HG03442 (cell line): ENCODE data around the gene CMTM5.
"Not testable (repeated sequence)": the region's sequence is repeated elsewhere in the genome, so short reads cannot be mapped to it uniquely, and the experiment has no call there.

Experiments
- ATAC-seq: cut with Tn5 transposase; IDR thresholded peaks from one replicate; pipeline ENCODE4 v1.9.1; 2021; ENCODE audit warnings: mild to moderate bottlenecking, moderate library complexity; ENCODE audit not compliant: unreplicated experiment

The CMTM5 gene

DNA sequence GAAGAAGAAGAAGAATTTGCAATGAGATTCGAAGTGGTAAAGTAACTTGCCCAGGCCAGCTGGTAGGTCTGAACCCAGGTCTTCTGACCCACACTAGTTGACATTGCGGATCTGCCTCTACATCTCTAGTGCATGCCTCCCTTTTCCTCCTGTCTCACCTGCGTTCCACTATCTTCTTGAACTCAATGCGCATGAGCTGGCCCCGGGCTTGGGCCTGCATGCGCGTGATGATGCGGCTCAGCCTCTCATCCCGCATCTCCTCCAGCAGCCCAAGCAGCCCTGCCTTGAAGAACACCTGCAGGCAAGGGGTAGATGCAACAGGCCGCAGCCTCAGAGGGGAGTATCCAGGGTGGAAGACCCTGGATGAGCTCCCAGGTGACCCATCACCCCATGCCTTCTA, 19.3 kb downstream of the CMTM5 start:
- ATAC-seq, result no peak

DNA sequence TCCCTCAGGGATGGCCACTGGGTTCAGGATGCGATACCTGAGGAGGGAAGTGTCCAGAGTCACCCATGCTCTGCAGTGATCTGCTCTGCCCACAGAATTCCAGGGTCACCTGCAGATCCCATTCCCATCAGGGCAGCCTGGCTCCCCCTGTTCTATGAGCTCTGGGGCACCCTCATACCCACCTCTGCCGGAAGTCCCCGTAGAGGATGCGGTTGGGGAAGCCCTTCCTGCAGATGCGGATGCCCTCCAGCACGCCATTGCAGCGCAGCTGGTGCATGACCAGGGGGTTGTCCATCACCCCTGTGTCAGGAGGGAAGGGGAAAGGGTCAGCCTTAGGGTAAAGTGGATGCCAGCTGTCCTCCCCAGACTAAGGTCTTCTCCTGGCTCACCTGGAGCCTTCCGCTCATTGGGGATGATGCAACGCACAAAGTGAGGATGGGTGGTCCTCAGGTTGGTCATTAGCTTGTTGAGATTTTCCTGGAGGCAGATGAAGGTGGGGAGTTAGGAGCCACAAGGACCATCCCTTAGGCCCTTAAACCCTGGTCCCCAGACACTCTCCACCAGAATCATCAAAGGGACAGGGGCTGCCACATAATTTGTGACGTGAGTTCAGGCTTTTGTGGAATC, 20.0 kb downstream of the CMTM5 start:
- no peak for ATAC-seq

DNA sequence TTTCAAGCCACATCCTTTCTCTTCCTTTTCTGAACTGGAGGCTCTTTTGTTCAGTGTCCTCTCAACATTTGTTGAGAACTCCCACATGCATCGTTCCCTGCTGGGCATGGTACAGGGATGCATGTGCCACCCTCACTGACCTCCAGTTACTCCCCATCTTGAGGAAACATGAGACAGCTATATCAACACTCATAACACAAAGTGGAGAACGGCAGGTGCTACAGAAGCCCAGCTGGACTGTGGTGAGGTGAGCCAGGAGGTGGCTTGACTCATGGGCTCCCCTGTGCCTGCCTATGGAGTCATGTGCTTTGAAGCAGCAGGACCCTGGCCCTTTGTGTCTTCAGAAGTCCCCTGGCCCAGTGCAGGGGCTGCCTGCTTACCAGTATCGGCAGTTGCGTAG, 21.5 kb downstream of the CMTM5 start:
- no peak for ATAC-seq

DNA sequence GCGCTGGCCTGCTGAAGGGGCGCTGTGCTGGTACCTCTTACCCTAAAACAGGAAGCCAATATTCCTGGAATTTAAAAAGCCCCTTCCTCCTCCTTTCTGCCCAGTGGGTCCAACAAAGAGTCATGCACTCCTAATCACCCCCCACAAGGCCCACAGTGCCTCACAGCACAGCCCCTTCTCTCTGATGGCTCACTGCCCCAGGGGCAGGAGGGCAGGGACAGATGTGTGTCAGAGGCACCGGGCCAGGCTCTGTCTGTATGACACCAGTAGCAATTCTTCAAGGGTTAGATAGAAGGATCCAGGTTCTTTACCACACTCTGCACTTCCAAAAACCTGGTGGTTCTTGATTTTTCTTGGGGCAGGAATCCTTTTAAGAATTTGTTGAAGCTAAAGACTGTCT, 22.3 kb downstream of the CMTM5 start:
- no peak for ATAC-seq

DNA sequence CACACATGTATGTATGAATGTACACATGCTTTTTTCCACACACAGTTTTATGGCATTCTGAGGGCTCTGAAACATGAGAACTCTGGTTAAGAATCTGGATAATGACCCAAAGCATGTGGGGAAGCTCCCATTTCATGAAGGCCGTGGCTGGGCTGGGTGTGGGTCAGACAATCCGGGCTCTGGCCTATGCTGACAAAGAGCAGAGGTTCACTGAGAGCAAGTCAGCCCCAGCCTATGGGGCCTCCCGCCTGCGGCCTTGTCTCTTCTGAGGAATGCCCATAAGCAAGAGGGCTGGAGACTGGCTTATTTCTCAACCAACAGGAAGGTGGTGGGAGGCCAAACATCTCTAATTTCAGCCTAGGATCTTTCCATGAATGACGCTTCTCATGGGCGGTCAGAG, 22.7 kb downstream of the CMTM5 start:
- no peak for ATAC-seq

DNA sequence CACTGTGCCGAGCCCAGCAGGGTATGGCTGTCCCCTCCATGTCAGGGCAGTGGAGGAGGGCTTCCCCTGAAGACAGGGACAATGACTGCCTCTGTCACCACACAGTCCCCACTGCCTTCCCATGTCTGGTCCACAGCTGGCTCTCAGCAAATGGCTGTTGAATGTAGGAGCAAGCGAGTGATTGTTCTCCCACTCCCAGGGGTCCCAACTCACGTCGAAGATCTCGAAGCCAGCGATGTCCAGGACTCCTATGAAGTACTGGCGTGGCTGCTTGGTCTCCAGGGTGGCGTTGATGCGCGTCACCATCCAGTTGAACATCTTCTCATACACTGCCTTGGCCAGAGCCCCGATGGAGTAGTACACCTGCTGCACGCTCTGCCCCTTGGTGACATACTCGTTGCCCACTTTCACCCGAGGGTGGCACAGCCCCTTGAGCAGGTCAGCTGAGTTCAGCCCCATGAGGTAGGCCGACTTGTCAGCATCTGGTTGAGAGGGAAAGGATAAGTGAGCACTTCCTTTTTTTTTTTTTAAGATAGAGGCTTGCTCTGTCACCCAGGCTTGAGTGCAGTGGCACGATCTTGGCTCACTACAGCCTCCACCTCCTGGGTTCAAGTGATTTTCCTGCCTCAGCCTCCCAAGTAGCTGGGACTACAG, 23.8 kb downstream of the CMTM5 start:
- ATAC-seq, result not testable (repeated sequence)

DNA sequence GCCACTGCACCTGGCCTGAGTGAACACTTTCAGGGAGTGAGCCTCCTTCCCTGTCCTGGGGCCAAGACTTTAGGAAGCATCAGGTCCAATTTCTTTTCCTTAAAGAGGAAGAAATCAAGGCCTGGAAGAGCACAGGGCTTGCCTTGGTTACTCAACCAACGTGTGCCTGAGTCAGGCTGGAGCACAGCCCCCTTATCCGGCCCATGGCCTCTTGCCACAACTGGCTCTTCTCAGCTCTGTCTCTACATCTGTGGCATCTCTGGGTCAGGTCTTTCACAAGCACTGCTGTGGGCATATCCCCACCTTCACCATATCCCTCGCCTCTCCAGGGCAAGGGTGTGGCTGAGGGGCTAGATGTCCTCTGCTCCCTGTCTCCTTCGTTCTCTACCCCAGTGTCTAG, 24.4 kb downstream of the CMTM5 start:
- no peak for ATAC-seq

DNA sequence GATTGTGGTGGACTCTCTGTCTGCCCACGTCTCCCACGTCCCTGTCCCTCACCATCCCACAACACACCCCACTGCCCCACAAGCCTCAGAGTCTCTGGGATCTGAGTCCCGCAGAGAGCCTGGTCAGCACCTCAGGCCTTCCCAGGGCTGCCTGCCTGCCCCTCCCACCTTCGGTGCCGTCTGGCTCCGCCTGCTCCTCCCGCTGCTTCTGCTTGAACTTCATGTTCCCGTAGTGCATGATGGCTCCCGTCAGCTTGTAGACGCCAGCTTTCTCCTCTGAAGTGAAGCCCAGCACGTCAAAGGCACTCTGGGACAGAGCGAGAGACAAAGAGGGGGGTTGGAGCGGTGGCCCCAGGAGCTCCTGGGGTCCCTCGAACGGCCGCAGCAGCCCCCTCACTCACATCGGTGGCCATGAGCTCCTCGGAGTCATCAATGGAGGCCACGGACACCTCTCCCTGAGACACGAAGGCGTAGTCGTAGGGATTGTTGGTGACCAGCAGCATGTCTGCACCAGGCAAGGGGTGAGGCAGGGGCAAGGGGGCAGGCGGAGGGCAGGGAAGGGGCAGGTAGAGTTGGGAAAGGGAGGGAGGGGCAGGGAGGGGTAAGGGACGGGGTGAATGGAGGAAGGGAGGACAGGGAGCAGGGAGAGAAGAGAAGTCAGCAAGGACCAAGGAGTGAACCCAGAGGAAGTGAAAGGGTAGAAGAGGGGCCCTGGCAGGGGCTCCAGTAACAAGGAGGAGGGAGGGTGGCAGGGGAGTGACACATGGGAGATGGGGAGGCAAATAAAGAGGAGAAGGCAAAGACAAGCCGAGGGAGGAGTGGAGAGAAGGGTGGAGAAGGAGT, 25.7 kb downstream of the CMTM5 start:
- no peak for ATAC-seq

DNA sequence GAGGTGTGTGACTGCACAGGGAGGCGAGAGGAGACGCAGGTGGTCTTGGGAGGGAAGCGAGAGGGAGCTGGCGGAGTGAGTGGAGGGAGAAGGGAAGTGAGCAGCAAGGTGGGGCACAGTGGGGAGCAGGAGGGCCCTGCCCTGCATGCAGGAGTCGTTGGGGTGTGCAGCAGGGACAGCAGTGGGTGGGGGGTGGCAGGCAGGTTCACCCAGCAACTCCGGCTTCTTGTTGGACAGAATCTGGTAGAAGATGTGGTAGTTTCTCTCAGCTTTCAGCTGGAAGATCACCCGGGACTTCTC, 26.2 kb downstream of the CMTM5 start:
- no peak for ATAC-seq

DNA sequence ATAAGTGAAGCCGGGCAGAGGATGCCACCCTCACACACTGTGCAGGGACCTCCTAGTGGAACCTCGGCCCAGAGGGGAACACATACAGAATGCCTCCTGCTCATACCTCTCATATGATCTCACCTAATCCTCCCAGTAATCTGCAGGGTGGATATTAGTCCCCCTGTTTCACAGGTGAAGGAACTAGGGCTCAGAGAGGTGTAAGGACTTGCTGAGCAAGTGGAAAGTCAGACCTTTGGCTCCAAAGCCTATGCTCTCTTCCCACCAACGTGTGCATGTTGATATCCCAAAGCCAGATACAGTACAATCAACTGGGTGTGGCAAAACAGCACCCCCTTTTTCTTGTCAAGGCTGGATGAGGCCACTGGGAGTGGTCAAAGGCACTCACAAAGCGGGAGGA, 27.1 kb downstream of the CMTM5 start:
- no peak for ATAC-seq

DNA sequence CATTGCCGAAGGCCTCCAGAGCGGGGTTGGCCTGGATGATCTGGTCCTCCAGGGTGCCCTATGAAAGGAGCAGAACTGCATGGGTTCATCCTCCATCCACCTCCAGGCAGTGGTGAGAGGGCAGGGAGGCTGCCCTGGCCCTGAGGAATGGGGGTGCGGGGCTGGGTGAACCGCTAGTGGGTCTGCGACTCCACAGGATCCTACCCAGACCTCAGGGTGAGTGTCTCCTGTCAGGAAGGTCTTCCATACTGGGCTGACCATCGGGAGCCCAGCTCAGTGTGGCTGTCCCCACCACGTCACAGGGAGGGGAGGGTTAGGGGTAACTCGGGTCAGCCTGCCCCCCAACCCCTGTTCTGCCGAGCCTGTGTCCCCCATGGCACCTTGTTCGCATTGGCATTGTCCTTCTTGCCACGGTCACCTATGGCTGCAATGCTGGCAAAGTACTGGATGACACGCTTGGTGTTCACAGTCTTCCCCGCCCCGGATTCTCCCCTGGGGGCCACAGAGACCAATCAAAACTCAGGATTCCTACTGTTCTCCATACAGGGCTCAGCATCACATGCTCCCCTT, 27.6 kb downstream of the CMTM5 start:
- ATAC-seq, result no peak

DNA sequence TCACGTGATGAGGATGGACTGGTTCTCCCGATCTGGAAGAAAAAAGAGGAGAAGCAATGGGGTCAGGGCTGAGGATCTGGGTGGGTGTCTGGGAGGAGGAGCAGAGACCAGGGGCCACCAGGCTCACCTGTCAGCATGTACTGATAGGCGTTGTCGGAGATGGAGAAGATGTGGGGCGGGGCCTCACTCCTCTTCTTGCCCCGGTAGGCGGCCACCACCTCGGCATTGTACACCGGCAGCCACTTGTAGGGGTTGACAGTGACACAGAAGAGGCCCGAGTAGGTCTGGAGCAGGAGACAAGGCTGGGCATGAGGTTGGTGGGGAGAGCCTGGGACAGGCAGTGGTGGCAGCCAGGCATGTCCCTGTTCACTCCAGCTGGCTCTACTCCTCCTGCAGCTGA, 28.2 kb downstream of the CMTM5 start:
- ATAC-seq, result no peak

DNA sequence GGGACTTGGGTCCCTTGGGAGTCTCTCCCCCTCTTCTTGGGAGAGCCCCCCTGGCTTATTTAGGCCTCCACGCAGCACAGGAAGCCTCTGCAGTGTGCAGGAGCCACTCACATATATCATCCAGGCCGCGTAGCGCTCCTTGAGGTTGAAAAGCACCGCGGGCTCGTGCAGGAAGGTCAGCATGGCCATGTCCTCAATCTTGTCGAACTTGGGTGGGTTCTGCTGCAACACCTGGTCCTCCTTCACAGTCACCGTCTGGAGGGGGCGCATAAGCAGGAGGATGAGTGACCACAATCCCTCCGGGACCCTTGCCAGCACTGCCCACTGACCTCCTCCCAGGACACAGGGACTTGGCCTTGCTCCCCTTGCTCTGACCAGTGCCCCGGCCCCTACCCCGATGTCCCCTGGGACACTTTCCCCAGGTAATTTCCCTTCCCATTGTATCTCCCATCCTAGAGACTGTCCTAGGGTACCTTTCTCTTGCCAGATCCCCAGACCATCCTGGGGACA, 28.7 kb downstream of the CMTM5 start:
- no peak for ATAC-seq

DNA sequence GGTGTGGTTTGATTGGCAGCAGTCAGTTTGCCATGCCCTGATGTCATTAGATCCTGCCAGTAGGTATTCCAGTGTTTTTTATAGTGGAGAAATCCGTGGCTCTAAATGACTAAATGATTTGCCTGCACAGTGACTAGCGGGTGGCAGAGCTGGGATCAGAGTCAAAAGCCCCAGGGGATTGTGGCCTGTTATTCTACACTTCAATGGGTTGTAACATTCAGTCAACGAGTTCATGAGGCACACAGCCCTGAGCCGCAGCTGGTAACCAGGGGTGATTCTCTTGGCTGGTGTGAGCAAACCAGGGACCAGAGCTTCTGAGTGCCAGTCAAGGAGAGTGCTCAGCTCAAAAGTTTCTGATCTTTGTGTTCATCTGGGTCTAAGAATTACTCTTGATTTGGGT, 29.4 kb downstream of the CMTM5 start:
- peak; percentile 47 for ATAC-seq

DNA sequence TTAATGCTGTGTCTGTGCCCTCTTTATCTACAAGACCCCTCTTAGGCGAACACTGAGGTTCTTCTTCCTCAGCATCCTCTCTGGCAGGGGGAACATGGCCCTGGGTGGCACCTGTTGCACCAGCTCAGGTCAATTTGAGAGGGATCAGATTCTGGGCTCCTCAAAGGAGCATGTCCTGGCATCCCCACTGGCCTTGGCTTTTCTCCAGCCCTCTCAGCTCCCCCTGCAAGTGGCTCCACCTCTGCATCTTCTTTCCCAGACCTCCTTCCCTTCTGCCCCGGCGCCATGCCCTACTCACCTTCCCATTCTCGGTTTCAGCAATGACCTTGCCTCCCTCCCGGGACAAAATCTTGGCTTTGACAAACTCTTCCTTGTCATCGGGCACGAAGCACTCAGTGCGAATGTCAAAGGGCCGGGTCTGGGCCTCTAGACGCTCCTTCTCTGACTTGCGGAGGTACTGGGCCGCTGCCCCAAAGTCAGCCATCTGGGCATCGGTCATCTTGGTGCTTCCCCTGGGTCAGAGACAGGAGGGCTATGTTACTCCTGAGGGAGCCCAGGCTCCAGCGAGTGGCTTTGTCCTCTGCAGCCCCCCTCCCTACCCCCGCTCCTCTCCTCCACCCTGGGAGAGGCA, 30.0 kb downstream of the CMTM5 start:
- ATAC-seq, result no peak

DNA sequence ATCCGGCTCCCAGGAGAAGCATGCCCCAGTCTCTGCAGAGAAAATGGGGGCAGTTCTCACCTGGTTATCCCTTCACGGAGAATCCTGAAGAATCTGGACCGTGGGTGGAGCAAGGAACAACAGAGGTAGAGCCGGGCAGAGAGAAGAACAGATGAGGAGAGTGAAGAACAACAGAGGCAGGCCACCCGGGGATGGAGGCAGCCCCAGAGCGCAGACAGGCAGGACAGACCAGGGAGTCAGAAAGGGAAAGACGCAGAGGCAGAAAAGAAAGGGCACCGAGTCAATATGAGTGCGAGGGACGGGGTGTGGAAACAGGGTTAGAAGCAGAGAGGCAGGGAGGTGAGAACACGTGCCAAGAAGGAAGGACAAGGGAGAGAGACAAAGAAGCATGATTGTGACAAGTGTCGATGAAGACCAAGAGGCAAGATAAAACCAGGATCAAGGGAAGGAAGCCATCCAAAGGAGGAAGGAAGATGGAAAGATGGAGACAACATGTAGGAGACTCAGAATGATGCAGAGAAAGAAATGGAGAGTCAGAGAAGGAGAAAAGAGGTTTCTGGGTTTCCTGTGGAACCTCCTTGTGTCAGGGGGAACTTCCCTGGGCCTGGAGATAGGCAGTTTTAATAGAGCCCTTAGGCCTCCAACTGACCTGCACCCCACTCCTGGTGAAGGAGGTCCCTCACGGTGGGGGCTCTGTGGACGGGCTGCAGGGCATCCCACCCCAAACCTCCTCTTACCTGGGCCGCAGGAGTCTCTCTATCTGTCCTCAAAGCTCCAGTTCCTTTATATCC, 30.9 kb downstream of the CMTM5 start, which contains the start of gene MYH6:
MYH6 (minus strand) TSS at position 758 of the 791 bp plus-strand sequence. CDS start 1,050 bp downstream, outside the sequence.
- ATAC-seq, result no peak

DNA sequence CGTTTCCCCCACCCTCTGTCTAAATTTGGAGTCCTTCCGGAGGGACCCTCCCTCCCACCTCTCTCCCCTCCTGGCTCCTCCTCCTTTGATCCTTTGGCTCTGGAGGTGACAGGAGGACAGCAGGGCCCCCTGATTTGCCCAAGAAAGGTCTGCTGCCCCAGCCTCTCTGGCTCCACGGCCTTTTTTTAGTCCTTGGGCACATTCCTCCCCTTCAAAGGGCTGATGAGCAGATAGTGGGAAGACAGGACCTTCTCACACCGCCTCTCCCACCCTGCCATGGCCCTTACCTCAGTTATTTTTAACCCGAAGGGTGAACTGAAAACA, 31.4 kb downstream of the CMTM5 start:
- no peak for ATAC-seq

DNA sequence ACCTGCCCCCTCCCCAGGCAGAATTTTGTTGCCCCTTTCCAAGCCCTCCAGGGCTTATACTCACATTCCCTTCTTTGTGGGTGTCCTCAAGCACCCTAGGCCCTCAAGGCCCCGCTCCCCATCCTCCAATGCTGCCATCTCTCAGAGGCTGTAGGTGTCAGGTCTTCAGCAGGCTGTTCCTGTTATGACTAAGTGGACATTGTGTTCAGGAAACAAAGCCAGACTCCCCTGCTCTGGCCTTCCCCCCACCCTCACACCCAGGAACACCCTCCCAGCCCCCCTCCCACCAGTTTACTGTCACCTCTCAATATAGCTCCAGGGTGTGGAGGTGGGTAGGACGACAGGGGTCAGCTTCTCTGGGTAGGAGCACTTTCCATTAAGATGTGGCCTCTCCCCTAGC, 32.6 kb downstream of the CMTM5 start:
- peak; percentile 64 for ATAC-seq

DNA sequence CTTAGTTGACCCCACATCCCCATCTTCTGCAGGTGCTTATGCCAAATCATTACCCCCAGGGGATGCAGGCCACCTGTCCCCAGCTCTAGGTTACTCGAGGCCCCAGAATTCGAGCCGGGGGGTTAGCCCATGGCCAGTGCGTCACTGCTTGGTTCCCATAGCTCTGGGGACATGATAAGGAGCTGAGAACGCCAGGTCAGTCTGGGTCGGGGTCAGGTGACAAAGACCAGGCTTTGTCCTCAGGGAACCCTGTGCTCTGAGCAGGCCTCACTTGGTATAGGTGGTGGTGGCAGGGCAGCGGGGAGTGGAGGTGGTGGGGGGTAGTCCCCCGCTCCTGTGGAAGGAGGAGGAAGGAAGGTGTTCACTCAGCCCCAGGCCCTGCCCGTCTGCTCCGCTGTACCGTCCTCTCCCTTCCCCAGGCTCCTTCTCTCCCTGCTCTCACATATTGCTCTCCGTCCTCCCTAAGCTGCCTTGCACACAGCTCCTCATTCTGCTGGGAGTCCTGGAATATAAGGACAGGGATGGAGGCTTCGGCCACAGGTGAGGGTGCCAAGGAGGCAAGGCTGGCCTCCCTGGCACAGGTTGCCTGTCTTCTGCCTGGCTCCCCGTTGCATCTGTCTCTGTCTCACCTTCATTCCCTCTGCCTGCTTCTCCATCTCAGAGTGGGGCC, 33.3 kb downstream of the CMTM5 start:
- ATAC-seq, result no peak
